PC-3 (cell line): ENCODE data around the gene TARS2. TPM values are rescaled to one million over a fixed set of nuclear protein-coding genes. Genes with fewer than 3 reads are reported as not detected.

Experiments used
- ATAC-seq: fragments of 200-7000 bp; cut with Tn5 transposase; 2 replicates; pipeline ENCODE4 v1.9.1; 2020; ENCODE audit warnings: mild to moderate bottlenecking, moderate library complexity
- BruUV-seq: library from RNA; stranded (reverse); fragments of 400-500 nt; replicated peaks from 2 replicates; lab custom pipeline; 2021; lab: Mats Ljungman, UMichigan
- CTCF ChIA-PET: fragments of 300-600 bp; sonication (Branson Sonifier 250); formaldehyde crosslinking; loops from one replicate; lab custom pipeline; 2022; ENCODE audit warnings: antibody characterized with exemption; lab: Charles Lee
- POLR2A ChIA-PET: fragments of 300-600 bp; sonication (Branson Sonifier 250); formaldehyde crosslinking; loops from one replicate; lab custom pipeline; 2022; ENCODE audit warnings: antibody characterized with exemption; ENCODE audit not compliant: unreplicated experiment; lab: Charles Lee
- DNase-seq: peaks from one replicate; pipeline ENCODE4 v3.0.0-alpha.2; 2015
- H2AFZ ChIP-seq: fragments of 300-600 bp; sonication (generic); 2 replicates; pipeline ENCODE4 v1.6.0; 2016; ENCODE audit warnings: antibody characterized with exemption, low read length
- H3F3A ChIP-seq: fragments of 300-600 bp; sonication (generic); one replicate; pipeline ENCODE4 v1.6.0; 2017; ENCODE audit warnings: antibody characterized with exemption, low read length, control low read depth, mild to moderate bottlenecking; ENCODE audit not compliant: unreplicated experiment
- H3K27ac ChIP-seq: fragments of 300-600 bp; sonication (generic); 2 replicates; pipeline ENCODE4 v1.5.1; 2016; ENCODE audit warnings: mild to moderate bottlenecking, low read length
- H3K27me3 ChIP-seq: fragments of 300-600 bp; sonication (generic); 2 replicates; pipeline ENCODE4 v1.6.1; 2016; ENCODE audit warnings: low read length, mixed read lengths
- H3K36me3 ChIP-seq: fragments of 300-600 bp; sonication (generic); 2 replicates; pipeline ENCODE4 v1.6.1; 2016; ENCODE audit warnings: low read depth, mixed run types, low read length, mixed read lengths
- H3K4me1 ChIP-seq: fragments of 300-600 bp; sonication (generic); 2 replicates; pipeline ENCODE4 v1.5.1; 2016; ENCODE audit warnings: low read length; ENCODE audit not compliant: insufficient read depth
- H3K4me2 ChIP-seq: fragments of 300-600 bp; sonication (generic); 2 replicates; pipeline ENCODE4 v1.6.0; 2016; ENCODE audit warnings: low read length
- H3K4me3 ChIP-seq: fragments of 300-600 bp; sonication (generic); 2 replicates; pipeline ENCODE4 v1.5.1; 2016; ENCODE audit warnings: mild to moderate bottlenecking, low read length, mixed read lengths
- H3K79me2 ChIP-seq: fragments of 300-600 bp; sonication (generic); 2 replicates; pipeline ENCODE4 v1.6.1; 2017; ENCODE audit warnings: low read length, mixed read lengths
- H3K9ac ChIP-seq: fragments of 300-600 bp; sonication (generic); 2 replicates; pipeline ENCODE4 v1.6.0; 2016; ENCODE audit warnings: mild to moderate bottlenecking, low read length
- H3K9me2 ChIP-seq: fragments of 300-600 bp; sonication (generic); replicated peaks from 2 replicates; pipeline ENCODE4 v1.6.1; 2016; ENCODE audit warnings: mixed run types, low read length, mixed read lengths
- H3K9me3 ChIP-seq: fragments of 300-600 bp; sonication (generic); 2 replicates; pipeline ENCODE4 v1.6.1; 2016; ENCODE audit warnings: low read length, mixed read lengths
- H4K20me1 ChIP-seq: fragments of 300-600 bp; sonication (generic); 2 replicates; pipeline ENCODE4 v1.6.1; 2016; ENCODE audit warnings: low read length, mixed read lengths
- CTCF ChIP-seq: fragments of 300-600 bp; sonication (generic); conservative IDR thresholded peaks from 2 replicates; pipeline ENCODE4 v1.5.1; 2017; ENCODE audit warnings: antibody characterized with exemption, low read depth, mild to moderate bottlenecking, low read length
- EZH2 ChIP-seq: fragments of 300-600 bp; sonication (generic); IDR thresholded peaks from one replicate; pipeline ENCODE4 v1.6.1; 2017; ENCODE audit warnings: antibody characterized with exemption, mild to moderate bottlenecking, low read length; ENCODE audit not compliant: unreplicated experiment
- EZH2phosphoT487 ChIP-seq: fragments of 300-600 bp; sonication (generic); IDR thresholded peaks from 2 replicates; pipeline ENCODE4 v1.6.1; 2018; ENCODE audit warnings: mild to moderate bottlenecking, antibody characterized with exemption, low read length, borderline replicate concordance
- intact Hi-C: fragments of 100-400 bp; cut with micrococcal nuclease; formaldehyde crosslinking; loops from 2 replicates; pipeline ENCODE4 v1.9.0; 2023
- total RNA-seq: library from RNA; depleted of rRNA; stranded (reverse); fragments of >200 nt; gene quantifications from 2 replicates; pipeline ENCODE4 v1.2.3, GENCODE V29; 2014

TARS2 gene
- total RNA-seq, 1 experiment from 2014 or later: 56.2 TPM

DNA sequence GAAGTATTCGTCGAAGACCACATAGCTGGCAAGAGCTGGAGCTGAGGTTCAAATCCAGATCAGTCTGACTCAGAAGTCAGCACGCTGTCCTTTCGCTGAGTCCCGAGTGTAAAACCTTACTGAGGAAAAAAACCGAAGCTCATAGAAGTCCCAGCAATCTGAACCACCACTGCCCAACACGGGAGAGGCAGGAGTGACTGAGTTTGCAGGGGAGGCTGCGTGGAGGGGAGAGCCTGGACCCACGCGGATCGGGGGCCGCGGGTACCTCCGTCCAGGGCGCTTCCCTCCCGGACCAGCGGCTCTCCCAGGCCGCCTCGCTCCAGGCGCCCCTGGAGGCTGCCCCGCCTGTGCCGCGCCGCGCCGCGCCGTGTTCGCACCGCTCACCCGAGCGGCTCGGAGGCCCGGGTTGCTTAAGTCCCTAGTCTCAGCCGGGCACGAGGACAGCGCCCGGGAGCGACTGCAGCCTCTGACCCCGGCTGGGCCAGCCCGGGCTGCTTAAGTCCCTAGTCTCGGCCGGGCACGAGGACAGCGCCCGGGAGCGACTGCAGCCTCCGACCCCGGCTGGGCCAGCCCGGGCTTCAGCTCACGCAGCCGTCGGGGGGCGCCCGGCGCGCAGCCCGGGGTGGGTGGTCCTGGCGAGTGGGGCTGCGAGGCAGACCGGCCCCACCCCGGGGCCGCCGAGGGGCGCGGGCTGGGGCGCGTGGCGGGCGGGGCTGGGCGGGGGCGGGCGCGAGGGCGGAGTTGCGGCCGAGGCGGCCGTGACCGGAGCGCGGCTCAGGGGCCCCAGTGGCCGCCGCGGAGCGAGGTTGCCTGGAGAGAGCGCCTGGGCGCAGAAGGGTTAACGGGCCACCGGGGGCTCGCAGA, 61.6 kb downstream of the TARS2 start, which contains the start of gene ADAMTSL4:
Gene ADAMTSL4 (plus strand): TSS at position 777 of the 864 bp plus-strand sequence. CDS start 2,881 bp downstream, outside the sequence.
- H3K4me1 ChIP-seq: peaks cover 20% of the 10 kb centered on the region
- no peaks in the 10 kb centered on the region for H4K20me1 ChIP-seq
- H2AFZ ChIP-seq: peak within 1 kb of the TSS; percentile 81
- TF ChIP-seq EZH2phosphoT487 (no peak), CTCF (peak; percentile 28; the same call in 1 of the 2 replicates), EZH2 (no peak)
- POLR2A ChIA-PET: interaction anchor here (0.5 to 1.0 kb wide), 3 partner anchors 15 to 83 kb away, joined by 3 to 17 read pairs (median 5); partner anchors contain the start of gene FALEC
- no peaks in the 10 kb centered on the region for H3K27me3 ChIP-seq
- H3K4me3 ChIP-seq: peak within 1 kb of the TSS; percentile 72
- ATAC-seq (peak; percentile 77), DNase-seq (peak; percentile 65)
- intact Hi-C loops: loop anchor here (5.0 kb wide), 1 partner anchor 87 kb away; no protein-coding TSS in a partner anchor
- peak within 1 kb of the TSS; percentile 60 for H3K9ac ChIP-seq
- no peaks in the 10 kb centered on the region for H3K36me3 ChIP-seq
- no peaks in the 10 kb centered on the region for H3K79me2 ChIP-seq
- no peaks in the 10 kb centered on the region for H3K9me2 ChIP-seq
- CTCF ChIA-PET: interaction anchor here (0.6 kb wide), 1 partner anchor 17 kb away, joined by 5 read pairs; no protein-coding TSS in a partner anchor
- H3F3A ChIP-seq: no peaks in the 10 kb centered on the region
- BruUV-seq: no TSS peak
- H3K4me2 ChIP-seq: peak within 1 kb of the TSS; percentile 95
- no peaks in the 10 kb centered on the region for H3K9me3 ChIP-seq
- peak within 1 kb of the TSS; percentile 4; the same call in 1 of the 2 replicates for H3K27ac ChIP-seq

GRCh38 chr1:150549496-150550221, 62.4 kb downstream of the TARS2 start:
- TF ChIP-seq EZH2phosphoT487 (no peak), EZH2 (no peak), CTCF (no peak)
- intact Hi-C loops: loop anchor here (5.0 kb wide), 1 partner anchor 87 kb away; no protein-coding TSS in a partner anchor
- Histone ChIP-seq H3K36me3 (no peaks in the 10 kb centered on the region), H3K27me3 (no peaks in the 10 kb centered on the region), H3K9me3 (no peaks in the 10 kb centered on the region), H3K4me3 (peak overlapping the region; percentile 60), H3K79me2 (no peaks in the 10 kb centered on the region), H3K9me2 (no peaks in the 10 kb centered on the region), H3F3A (no peaks in the 10 kb centered on the region), H3K27ac (no peak overlapping the region), H3K4me2 (peak overlapping the region; percentile 85), H3K9ac (no peak overlapping the region), H3K4me1 (peaks cover 20% of the 10 kb centered on the region), H4K20me1 (no peaks in the 10 kb centered on the region), H2AFZ (peak overlapping the region; percentile 70)
- ChIA-PET POLR2A (no interaction called here), CTCF (no interaction called here)
- no TSS peak for BruUV-seq
- DNase-seq: no peak
- ATAC-seq: peak; percentile 1; the same call in 1 of the 2 replicates
